CD14-positive monocyte (primary cell): ENCODE data around the gene MYO5C. TPM values are rescaled to one million over a fixed set of nuclear protein-coding genes. Genes with fewer than 3 reads are reported as not detected.

Experiments used
- DNase-seq, 3 donors: peaks; one replicate each; pipeline ENCODE4 v3.0.0-alpha.2; 2011 to 2022
- H2AFZ ChIP-seq: 2 replicates; pipeline ENCODE4 v1.6.0; 2012; ENCODE audit warnings: mild to moderate bottlenecking, low read depth, low read length, inconsistent platforms; ENCODE audit not compliant: insufficient read depth, poor library complexity, severe bottlenecking
- H3K27ac ChIP-seq, 2 donors: 1 replicate in 1 of 2; 2 replicates in 1 of 2; pipeline ENCODE4 v1.5.1; 2012 to 2013; ENCODE audit warnings: low read length in 2 of 2, control low read depth in 1 of 2, inconsistent platforms in 1 of 2, low read depth in 1 of 2, mild to moderate bottlenecking in 1 of 2
- H3K27me3 ChIP-seq, 2 donors: one replicate each; pipeline versions ENCODE4 v1.6.0 to v1.6.1; 2011 to 2013; ENCODE audit warnings: low read length in 2 of 2; ENCODE audit not compliant: control insufficient read depth in 2 of 2, insufficient read depth in 2 of 2
- H3K36me3 ChIP-seq, 2 donors: replicated peaks in 1 of 2; 1 replicate in 1 of 2; 2 replicates in 1 of 2; pipeline versions ENCODE4 v1.5.1 to v1.6.1; 2012 to 2013; ENCODE audit warnings: low read length in 2 of 2, control low read depth in 1 of 2, inconsistent platforms in 1 of 2, mild to moderate bottlenecking in 1 of 2; ENCODE audit not compliant: insufficient read depth in 2 of 2, control insufficient read depth in 1 of 2
- H3K4me1 ChIP-seq, 2 donors: 1 replicate in 1 of 2; 2 replicates in 1 of 2; pipeline versions ENCODE4 v1.5.1 to v1.6.1; 2012 to 2013; ENCODE audit warnings: low read length in 2 of 2, control low read depth in 1 of 2, inconsistent platforms in 1 of 2, mild to moderate bottlenecking in 1 of 2, moderate library complexity in 1 of 2; ENCODE audit not compliant: insufficient read depth in 2 of 2, control insufficient read depth in 1 of 2
- H3K4me2 ChIP-seq: replicated peaks from 2 replicates; pipeline ENCODE3; 2012; ENCODE audit warnings: low read length, moderate library complexity, mild to moderate bottlenecking; ENCODE audit not compliant: poor library complexity, severe bottlenecking; ENCODE audit errors: extremely low read depth
- H3K4me3 ChIP-seq, 3 experiments: fragments of 200-600 bp in 1 of 3; sonication (generic) in 1 of 3; replicated peaks in 1 of 3; 1 replicate in 2 of 3; 2 replicates in 1 of 3; pipeline ENCODE4 v1.5.1; 2011 to 2013; ENCODE audit warnings: low read length in 3 of 3, mild to moderate bottlenecking in 3 of 3, control low read depth in 2 of 3, low read depth in 2 of 3, inconsistent platforms in 1 of 3, moderate library complexity in 1 of 3
- H3K79me2 ChIP-seq: 2 replicates; pipeline ENCODE4 v1.6.0; 2012; ENCODE audit warnings: mild to moderate bottlenecking, control low read depth, inconsistent platforms, low read length, moderate library complexity; ENCODE audit not compliant: insufficient read depth
- H3K9ac ChIP-seq: 2 replicates; pipeline ENCODE4 v1.6.0; 2017; ENCODE audit warnings: low read length, mild to moderate bottlenecking; ENCODE audit not compliant: insufficient read depth, poor library complexity, severe bottlenecking
- H3K9me3 ChIP-seq, 2 donors: replicated peaks in 1 of 2; 1 replicate in 1 of 2; 2 replicates in 1 of 2; pipeline versions ENCODE4 v1.5.1 to v1.6.1; 2012 to 2013; ENCODE audit warnings: low read length in 2 of 2, control low read depth in 1 of 2; ENCODE audit not compliant: control insufficient read depth in 1 of 2, insufficient read depth in 1 of 2
- H4K20me1 ChIP-seq: 2 replicates; pipeline ENCODE4 v1.6.0; 2012; ENCODE audit warnings: mild to moderate bottlenecking, low read length, control low read depth, moderate library complexity; ENCODE audit not compliant: insufficient read depth
- H3K27ac Mint-ChIP-seq, 7 donors: one replicate each; pipeline ENCODE4 v1.8.0; 2020; ENCODE audit warnings: mild to moderate bottlenecking in 7 of 7, mixed read lengths in 7 of 7, moderate library complexity in 6 of 7, inconsistent platforms in 2 of 7
- H3K27me3 Mint-ChIP-seq, 3 donors: one replicate each; pipeline ENCODE4 v1.8.0; 2021 to 2022; ENCODE audit warnings: low read depth in 3 of 3, mild to moderate bottlenecking in 3 of 3, mixed read lengths in 3 of 3, moderate library complexity in 3 of 3, inconsistent platforms in 1 of 3
- H3K36me3 Mint-ChIP-seq, 2 donors: one replicate each; pipeline ENCODE4 v1.8.0; 2020; ENCODE audit warnings: mixed read lengths in 2 of 2, inconsistent platforms in 1 of 2, mild to moderate bottlenecking in 1 of 2
- H3K4me1 Mint-ChIP-seq: one replicate; pipeline ENCODE4 v1.8.0; 2020; ENCODE audit warnings: mild to moderate bottlenecking, mixed read lengths
- H3K4me3 Mint-ChIP-seq, 2 donors: one replicate each; pipeline ENCODE4 v1.8.0; 2020; ENCODE audit warnings: mild to moderate bottlenecking in 2 of 2, mixed read lengths in 2 of 2, moderate library complexity in 1 of 2
- H3K9me3 Mint-ChIP-seq, 7 donors: one replicate each; pipeline ENCODE4 v1.8.0; 2020 to 2022; ENCODE audit warnings: mixed read lengths in 7 of 7, mild to moderate bottlenecking in 6 of 7, moderate library complexity in 6 of 7, inconsistent platforms in 2 of 7
- CTCF ChIP-seq: fragments of 200-600 bp; IDR thresholded peaks from one replicate; pipeline ENCODE4 v1.8.0; 2022; ENCODE audit warnings: antibody characterized with exemption, mild to moderate bottlenecking
- WGBS: methylation state at CpG from one replicate; pipeline ENCODE4 v1.1.5; 2013; ENCODE audit warnings: missing lambda C conversion rate; ENCODE audit not compliant: insufficient coverage; 5-methylcytosine and 5-hydroxymethylcytosine counted together
- intact Hi-C, 2 donors: fragments of 100-400 bp; cut with micrococcal nuclease; formaldehyde crosslinking; loops; one replicate each; pipeline versions ENCODE4 v1.15.0 to v1.15.1; 2023
- polyA plus RNA-seq, 3 donors: library from polyadenylated mRNA; depleted of rRNA in 1 of 3; unstranded in 2 of 3; stranded (reverse) in 1 of 3; fragments of 300-500 nt in 2 of 3; fragments of >200 nt in 1 of 3; fragmentation: Illumina TruSeq in 2 of 3; gene quantifications; 1 replicate in 2 of 3; 2 replicates in 1 of 3; pipeline ENCODE4 v1.2.3, GENCODE V29; 2012 to 2021

Gene MYO5C
- polyA plus RNA-seq, 3 donors = 0.20 TPM; not detected in 2

- peaks cover 0 to 2% (median 0%) of the 10 kb centered on the region in 7 donors for H3K9me3 Mint-ChIP-seq
- H3K36me3 Mint-ChIP-seq = peaks cover 0 to 2% of the 10 kb centered on the region in 2 donors
- H2AFZ ChIP-seq = peak overlapping the region; percentile 70
- no peaks in the 10 kb centered on the region for H3K79me2 ChIP-seq
- peak overlapping the region; percentile 36 for H3K4me2 ChIP-seq
- H3K9ac ChIP-seq = no peak overlapping the region
- intact Hi-C loops = no loop called here
- H3K4me3 Mint-ChIP-seq = peak overlapping the region in 1 of 2 donors; percentile 75
- H4K20me1 ChIP-seq = no peaks in the 10 kb centered on the region
- H3K27ac Mint-ChIP-seq = peak overlapping the region; percentile 70 to 91 (median 86)
- H3K27me3 Mint-ChIP-seq = peaks cover 0 to 8% (median 2%) of the 10 kb centered on the region in 3 donors
- DNase-seq = peak; percentile 84 to 92 (median 88)
- TF ChIP-seq CTCF = no peak
- WGBS = 29% methylated on average over 13 of the region's 16 CpGs
- H3K27me3 ChIP-seq = no peaks in the 10 kb centered on the region
- H3K9me3 ChIP-seq = no peaks in the 10 kb centered on the region
- peak overlapping the region in 1 of 2 donors; percentile 82 for H3K27ac ChIP-seq
- H3K4me3 ChIP-seq = peak overlapping the region in 1 of 3 experiments; percentile 12
- H3K4me1 ChIP-seq = peaks cover 32 to 42% of the 10 kb centered on the region in 2 donors
- H3K4me1 Mint-ChIP-seq = peaks cover 43% of the 10 kb centered on the region
- H3K36me3 ChIP-seq = no peaks in the 10 kb centered on the region
These were observed 48.7 kb downstream of the MYO5C start for GRCh38 chr15:52246686-52247431.

GRCh38 chr15:52243697-52244555 lies 51.7 kb downstream of the MYO5C start:
- H3K36me3 ChIP-seq = no peaks in the 10 kb centered on the region
- 77% methylated on average over 18 of the region's 20 CpGs for WGBS
- intact Hi-C loops = no loop called here

More at GRCh38 chr15:52243697-52244555, 51.7 kb downstream of the MYO5C start:
- peak overlapping the region in 1 of 3 experiments; percentile 30 for H3K4me3 ChIP-seq
- H3K9ac ChIP-seq = peak overlapping the region; percentile 27
- peaks cover 32 to 42% of the 10 kb centered on the region in 2 donors for H3K4me1 ChIP-seq
- H4K20me1 ChIP-seq = no peaks in the 10 kb centered on the region
- peak in 1 of 3 donors; percentile 26 for DNase-seq
- peaks cover 43% of the 10 kb centered on the region for H3K4me1 Mint-ChIP-seq
- peak overlapping the region in 1 of 2 donors; percentile 45 for H3K27ac ChIP-seq
- no peaks in the 10 kb centered on the region for H3K27me3 ChIP-seq
- H3K9me3 ChIP-seq = no peaks in the 10 kb centered on the region
- peaks cover 0 to 2% of the 10 kb centered on the region in 2 donors for H3K36me3 Mint-ChIP-seq
- peaks cover 0 to 2% (median 0%) of the 10 kb centered on the region in 7 donors for H3K9me3 Mint-ChIP-seq
- peaks cover 0 to 7% (median 2%) of the 10 kb centered on the region in 3 donors for H3K27me3 Mint-ChIP-seq
- peak overlapping the region; percentile 31 for H3K4me2 ChIP-seq
- H3K79me2 ChIP-seq = no peaks in the 10 kb centered on the region
- no peak for TF ChIP-seq CTCF
- H3K4me3 Mint-ChIP-seq = peak overlapping the region in 1 of 2 donors; percentile 75
- peak overlapping the region; percentile 59 for H2AFZ ChIP-seq
- H3K27ac Mint-ChIP-seq = peak overlapping the region in 4 of 7 donors; percentile 9 to 73 (median 40)
